Ecto neural progenitor cell (in vitro differentiated cells): Measurements from ENCODE around the gene NSMCE4A.
"Not testable (repeated sequence)": the region's sequence is repeated elsewhere in the genome, so short reads cannot be mapped to it uniquely, and the experiment has no call there.

ENCODE experiments used
- DNase-seq: peaks from one replicate; pipeline ENCODE4 v3.0.0-alpha.2; 2018; ENCODE audit warnings: low spot score

NSMCE4A gene, protein sequence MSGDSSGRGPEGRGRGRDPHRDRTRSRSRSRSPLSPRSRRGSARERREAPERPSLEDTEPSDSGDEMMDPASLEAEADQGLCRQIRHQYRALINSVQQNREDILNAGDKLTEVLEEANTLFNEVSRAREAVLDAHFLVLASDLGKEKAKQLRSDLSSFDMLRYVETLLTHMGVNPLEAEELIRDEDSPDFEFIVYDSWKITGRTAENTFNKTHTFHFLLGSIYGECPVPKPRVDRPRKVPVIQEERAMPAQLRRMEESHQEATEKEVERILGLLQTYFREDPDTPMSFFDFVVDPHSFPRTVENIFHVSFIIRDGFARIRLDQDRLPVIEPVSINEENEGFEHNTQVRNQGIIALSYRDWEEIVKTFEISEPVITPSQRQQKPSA

DNA sequence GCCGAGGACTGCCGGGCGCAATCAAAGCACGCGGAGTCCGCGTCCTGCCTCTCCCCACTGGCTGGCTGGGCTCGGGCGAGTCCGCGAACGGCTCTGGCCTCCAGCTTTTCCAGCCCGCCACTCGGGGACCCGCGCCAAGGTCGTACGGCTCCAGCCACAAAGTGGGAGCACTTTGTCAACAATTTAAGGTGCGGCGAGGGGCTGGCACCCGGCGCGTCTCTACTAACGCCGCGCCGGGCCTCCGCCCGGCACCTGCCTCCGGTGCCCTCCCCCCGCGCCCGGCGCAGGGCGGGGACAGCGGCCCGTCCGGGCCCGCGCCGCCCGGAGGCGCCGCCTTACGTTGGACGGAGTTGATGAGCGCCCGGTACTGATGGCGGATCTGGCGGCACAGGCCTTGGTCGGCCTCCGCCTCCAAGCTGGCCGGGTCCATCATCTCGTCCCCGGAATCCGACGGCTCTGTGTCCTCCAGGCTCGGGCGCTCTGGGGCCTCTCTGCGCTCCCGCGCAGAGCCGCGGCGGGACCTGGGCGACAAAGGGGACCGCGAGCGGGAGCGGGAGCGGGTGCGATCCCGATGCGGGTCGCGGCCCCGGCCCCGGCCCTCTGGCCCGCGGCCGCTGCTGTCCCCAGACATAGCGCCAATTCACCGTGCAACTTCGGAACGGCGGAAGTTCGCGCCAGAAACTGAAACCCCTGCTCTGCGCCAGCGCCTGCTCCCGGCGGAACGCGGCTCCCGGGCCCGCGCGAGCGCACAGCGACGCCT, at the start of gene NSMCE4A:
TSS of gene NSMCE4A (minus strand) at position 683 of the 760 bp plus-strand sequence. CDS start at position 631, 52 bp downstream.
- peak; percentile 90 for DNase-seq

DNA sequence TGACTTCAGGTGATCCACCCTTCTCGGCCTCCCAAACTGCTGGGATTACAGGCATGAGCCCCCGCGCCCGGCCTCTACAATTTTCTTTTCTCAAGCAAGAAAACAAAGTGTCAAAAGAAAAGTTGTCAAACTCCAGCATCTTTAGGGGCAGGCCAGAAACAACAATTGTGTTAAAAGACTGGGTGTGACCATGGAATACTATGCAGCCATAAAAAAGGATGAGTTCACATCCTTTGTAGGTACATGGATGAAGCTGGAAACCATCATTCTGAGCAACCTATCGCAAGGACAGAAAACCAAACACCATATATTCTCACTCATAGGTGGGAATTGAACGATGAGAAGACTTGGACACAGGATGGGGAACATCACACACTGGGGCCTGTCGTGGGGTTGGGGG, 48.2 kb upstream of the NSMCE4A start:
- DNase-seq, result not testable (repeated sequence)

DNA sequence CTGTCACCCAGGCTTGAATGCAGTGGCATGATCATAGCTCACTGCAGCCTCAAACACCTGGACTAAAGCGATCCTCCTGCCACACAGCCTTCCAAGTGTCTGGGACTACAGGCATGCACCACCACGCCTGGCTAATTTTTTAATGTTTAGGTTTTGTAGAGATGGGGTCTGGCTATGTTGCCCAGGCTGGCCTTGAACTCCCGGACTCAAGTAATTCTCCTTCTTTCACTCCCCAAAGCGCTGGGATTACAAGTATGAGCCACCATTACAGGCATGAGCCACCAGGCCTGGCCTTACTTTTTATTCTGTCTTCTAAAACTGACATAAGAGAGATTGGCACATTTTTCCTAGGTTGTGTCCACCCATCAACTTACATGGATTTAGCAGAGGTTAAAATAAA, 47.3 kb upstream of the NSMCE4A start:
- no peak for DNase-seq

DNA sequence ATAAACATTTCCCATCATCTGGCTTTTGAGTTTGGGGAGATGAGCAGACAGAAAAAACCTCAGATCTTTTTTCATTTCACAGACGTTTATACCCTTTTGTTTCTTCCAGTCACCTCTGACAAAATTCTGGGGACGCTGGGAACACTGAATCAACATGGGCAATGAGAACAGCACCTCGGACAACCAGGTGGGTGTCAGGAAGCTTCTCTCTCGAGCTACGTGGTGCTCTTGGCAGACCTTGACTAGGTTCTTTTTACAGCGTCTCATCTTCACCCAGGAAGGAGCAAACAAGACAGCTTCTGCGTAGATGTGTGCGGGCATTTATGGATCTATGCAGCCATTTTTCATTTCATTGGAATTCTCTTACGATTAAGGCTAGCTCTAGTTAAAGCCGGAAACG, 46.8 kb upstream of the NSMCE4A start:
- DNase-seq, result no peak

DNA sequence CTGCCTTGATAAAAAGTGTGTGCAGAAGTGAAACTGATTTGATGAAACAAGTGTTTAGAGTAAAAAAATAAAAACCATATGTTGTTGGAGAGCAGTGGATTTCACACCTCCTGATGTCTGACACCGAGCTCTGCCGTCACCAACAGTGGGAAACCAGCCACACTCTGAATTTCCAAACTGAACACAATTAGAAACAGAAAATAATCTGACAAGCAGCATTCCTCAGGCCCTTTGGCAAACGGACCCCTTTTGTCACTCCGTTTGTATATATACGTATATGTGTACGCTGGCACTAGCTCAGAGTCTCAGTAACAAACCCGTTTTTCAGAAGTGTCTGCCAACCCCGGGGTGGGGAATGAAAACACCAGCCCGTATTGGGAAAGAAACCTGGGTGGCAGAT, 46.4 kb upstream of the NSMCE4A start:
- no peak for DNase-seq

DNA sequence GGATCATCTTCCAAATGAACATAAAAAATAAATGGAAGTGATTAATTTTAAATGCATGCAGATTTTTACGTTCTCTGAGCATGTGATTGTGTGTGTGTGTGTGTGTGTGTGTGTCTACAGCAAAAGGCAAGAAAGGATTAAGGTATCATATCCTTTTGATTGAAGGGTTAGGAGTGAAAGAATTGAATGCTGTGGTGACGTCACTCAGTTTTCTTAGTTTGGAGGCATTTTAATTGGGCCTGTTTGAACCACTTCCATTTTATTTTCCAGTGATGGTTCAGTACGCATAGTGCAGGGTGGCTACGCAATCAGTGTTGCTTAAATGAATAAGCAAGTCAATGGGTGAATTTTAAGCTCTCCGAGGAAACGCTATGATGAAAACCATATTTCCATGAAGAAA, 45.2 kb upstream of the NSMCE4A start:
- DNase-seq, result no peak

DNA sequence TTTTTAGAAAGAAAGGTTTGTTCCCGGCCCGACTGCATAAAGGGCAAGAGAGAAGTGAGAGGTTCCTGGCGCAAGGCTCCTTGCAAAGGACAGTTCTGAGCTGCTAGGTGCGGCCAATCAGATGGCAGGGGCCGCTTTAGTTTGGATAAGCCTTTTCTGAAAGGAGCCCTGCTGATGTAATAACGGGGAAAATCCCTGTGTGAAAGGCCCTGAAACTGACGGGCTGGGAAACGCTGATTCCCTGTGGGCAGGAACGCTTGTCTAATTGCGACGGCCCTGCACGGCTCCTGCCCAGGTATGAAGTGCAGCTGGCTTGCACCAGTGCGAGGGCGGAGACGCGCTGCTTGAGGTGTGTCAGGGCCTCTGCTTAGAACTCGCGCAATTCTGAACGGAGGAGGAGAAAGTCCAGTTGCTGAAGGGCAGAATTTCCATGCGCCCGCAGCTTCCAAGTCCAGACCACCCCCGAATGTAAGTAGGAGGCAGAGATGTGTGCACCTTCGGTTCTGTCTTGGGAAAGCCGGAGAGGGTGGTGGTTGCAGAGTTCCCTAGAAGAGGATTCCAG, 44.5 kb upstream of the NSMCE4A start:
- peak; percentile 81 for DNase-seq

DNA sequence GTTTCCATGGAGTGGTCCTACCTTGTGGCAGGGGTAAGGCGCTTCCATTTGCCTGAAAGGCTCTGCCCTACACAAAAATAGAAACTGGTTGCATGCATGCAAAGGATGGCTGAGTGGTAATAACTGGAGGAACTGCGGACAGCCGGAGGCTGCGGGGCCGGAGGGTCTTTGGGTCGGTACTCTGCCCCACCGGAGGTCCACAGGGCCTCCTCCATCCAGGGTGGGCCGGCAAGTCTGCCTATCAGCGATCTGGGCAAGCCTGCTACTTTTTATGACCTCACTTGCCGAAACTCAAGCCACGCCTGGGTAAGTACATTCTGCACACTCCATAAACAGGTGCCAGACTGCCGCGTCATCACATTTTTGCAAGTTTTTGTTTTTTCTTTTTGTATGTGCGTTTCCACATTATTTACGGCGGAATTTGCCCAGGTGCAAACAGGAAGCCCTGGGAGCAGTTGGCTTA, 44.0 kb upstream of the NSMCE4A start:
- DNase-seq, result no peak

DNA sequence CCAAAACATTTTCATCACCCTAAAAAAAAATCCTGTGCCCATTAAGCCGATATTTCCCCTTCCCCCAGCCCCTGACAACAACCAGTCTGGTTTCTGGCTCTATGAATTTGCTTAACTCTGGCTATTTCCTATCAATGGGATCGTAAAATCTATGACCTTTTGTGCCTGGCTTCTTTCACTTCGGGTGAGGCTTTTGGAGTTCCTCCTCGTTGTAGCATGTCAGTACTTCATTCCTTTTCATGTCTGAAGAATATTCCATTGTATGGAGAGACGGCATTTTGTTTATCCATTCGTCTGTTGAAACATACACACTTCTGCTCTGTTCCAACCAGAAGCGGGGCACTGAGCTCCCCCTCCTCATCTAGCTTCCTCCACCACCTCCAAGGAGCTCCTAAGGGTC, 43.5 kb upstream of the NSMCE4A start:
- DNase-seq, result no peak

DNA sequence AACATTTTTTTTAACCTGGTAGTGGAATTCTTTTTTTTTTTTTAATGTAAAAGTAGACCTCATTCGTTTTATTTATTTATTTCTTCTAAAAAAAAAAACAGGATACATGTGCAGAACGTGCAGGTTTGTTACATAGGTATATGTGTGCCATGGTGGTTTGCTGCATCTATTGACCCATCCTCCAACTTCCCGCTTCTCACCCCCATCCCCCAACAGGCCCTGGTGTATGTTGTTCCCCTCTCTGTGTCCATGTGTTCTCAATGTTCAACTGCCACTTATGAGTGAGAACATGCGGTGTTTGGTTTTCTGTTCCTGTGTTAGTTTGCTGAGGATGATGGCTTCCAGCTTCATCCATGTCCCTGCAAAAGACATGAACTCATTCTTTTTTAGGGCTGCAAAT, 42.9 kb upstream of the NSMCE4A start:
- DNase-seq, result not testable (repeated sequence)

DNA sequence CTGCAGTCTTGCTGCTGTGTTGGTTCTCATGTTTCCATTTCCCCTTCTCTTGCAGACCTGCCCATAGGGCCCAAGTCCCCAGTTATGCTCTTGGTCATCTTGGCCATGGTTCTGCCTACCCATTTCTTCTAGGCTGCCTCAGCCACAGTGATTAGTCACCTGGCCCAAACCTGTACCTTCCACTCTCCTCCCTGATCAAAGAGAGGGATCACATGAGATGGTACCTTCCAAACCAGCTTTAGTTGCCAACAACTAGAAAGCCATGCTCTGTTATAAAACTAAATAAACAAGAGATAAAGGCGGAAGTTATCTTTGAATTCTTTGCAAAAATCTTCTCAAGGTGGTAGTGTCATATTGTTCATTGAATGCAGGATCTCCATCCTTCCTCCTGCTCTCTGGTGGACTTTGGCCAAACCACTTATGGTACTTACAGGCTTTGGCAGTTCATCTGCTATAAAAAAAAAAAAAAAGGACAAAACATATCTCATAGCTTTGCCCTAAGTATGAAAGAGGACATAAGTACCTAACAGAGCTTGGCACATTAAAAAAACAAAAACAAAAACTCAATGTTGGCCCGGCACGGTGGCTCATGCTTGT, 39.7 kb upstream of the NSMCE4A start:
- DNase-seq, result no peak

DNA sequence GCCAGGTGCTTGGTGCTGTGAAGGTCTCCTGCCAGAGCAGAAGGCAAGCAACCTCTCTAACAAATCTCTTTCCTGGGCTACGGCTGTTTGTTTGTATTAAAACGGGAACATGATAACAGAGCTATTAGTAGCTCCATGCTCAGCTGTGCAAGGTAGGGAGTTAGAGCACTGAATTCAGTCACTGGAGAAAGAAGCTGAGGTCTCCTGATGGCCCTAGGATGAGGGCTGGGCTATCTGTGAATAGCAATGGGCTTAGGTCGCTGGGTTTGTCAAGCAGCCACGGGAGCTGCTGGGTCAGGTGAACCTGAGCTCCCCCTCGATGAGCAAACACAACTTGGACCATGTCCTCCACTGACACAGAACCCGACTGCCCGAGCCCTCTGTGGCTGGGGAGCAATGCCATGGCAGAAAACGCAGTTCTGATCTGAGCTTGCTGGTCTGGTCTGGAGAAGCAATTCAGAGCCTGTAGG, 38.3 kb upstream of the NSMCE4A start:
- DNase-seq, result no peak

DNA sequence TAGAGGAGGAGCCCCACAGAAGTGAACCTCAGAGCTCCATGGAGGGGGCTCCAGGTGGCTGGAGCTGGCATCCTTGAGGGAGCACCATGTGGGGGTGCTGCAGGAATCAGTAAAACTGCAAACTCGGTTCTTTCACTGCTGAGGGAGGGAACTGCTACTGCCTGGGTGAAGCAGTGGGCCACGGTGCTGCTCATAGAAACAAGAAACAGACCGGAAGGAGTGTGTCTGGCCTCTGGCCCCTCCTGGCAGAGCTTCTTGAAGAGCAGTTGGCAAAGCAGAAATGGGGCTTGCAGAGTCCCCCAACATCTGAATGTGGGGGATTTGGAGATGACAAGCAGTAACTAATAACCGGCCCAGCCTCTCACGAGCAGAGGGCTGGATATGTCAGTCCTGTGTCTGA, 37.7 kb upstream of the NSMCE4A start:
- DNase-seq, result no peak

DNA sequence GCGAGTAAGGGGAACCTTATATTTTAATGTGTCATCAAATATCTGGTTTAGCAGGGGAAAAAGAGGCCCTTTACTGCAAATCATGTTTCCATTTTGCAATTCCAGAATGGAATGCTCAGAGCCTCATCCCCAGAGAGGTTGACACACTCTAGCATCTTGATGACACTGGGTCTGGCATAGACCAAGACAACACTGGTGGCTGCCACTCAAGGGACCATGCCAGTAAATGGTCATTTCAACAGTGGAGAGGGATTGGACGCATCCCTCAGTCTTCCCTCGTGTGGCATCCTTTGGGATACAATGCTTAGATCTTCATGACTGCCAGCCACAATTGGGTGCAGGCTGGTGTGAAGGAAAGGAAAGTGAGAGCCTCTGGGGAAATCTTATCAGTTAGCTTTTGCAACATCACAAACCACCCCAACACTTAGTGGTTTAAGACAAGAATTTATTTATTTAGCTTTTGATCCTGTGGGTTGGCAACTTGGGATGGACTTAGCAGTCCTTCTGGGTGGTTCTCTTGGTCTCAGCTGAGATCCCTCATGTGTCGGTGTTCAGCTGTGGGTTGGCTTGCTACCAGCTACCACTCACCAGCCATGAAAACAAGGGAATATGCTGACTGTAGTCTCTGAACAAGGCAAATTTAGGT, 35.5 kb upstream of the NSMCE4A start:
- no peak for DNase-seq

DNA sequence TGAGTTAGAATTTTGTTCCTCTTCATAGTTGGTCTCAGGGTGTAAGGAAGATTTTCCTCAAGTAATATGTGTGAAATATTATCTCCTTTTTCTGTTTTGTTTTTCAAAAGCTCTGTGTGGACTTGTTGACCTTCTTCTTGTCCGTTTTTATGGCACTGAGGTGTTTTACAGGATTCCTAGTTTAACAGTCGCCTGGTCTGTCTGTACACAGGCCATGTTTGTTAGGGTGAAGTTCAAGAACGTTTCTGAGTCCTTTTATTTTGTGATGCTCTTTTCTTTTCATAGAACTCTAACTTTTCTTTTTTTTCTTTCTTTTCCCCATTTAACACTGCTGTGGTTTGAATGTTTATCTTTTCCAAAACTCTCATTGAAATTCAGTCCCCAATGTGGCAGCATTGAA, 32.4 kb upstream of the NSMCE4A start:
- no peak for DNase-seq

DNA sequence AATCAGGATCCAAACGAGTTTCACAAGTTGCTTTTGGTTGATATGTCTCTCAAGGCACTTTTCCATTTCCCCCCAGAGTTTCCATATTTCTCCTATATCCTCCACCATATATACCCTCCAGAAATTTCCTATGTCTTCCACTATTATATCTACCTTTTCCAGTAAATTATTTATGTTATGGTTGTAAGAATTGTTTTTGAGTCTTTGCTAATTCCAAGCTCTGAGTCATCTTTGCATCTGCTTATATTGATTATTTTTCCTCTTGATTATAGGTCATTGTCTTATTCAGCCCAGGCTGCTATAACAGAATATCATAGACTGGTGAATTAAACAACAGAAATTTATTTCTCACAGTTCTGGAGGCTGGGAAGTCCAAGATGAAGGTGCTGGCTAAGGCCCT, 26.7 kb upstream of the NSMCE4A start:
- no peak for DNase-seq

DNA sequence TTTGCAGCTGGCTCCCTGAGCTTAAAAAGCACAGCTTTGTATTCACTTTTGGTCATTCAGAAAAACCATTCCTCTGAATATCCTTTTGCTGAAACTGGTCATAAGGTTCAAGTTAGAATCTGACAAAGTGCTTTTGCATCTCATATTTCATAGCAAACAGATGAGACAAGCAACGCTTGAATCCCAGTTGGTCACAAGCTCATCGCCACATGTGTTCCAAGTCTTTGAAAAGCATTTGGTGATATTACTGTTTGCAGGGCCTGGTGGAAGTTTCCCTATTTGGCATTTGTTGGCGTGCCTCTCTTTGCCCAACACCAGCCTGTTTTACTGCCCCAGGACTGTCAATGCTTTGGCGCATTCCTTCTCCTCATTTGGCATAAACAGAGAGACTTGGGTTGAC, 24.3 kb upstream of the NSMCE4A start:
- no peak for DNase-seq

DNA sequence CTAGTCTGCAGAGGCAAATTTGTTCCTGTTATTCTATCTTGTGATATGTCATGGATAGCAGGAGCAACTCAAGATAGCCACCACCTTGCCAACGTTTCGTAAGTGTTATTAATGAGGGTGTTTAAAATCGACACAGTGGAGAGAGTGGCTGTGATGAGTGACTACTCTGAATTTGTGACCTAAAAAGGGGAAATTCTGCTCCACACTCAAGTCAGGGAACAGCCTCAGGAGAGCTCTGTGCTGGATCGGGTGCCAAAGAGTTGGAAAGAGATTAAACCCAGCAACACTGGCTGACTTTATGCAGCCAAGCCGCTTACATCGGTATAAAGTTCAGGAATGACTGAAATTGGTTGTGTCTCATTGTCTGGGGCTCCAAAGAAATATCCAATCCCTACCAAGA, 23.4 kb upstream of the NSMCE4A start:
- no peak for DNase-seq

DNA sequence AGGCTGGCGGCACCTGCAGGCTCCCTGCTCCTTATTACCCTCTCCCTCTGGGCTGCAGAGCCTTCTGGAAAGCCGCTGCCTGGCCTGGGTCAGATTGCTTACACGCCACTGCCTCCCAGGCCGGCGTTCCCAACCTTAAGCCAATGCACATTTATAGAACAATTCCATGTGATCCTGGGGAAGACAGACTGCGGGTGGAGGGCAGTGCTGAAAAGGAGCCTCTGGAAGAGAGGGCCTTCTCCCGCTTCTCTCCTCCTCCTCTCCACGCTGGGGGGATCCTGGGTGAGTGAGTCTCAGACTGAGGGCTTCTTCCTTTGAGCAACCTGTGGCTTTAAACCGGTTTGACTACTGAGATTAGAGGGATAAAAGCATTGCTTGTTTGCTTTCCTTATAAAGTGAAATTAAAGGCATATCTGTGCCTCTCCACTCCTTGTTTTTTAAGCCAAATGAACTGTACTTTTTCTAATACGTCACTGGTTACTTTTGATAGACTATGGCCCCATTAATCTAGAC, 19.5 kb upstream of the NSMCE4A start:
- peak; percentile 55 for DNase-seq

DNA sequence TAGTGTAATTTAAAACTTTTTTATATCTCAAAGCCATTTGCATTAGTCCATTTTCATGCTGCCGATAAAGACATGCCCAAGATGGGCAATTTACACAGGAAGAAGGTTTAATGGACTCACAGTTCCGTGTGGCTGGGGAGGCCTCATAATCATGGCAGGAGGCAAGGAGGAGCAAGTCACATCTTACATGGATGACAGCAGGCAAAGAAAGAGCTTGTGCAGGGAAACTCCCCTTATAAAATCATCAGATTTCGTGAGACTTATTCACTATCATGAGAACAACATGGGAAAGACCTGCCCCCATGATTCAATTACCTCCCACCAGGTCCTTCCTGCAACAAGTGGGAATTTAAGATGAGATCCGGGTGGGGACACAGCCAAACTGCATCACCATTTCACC, 16.7 kb upstream of the NSMCE4A start:
- DNase-seq, result not testable (repeated sequence)

DNA sequence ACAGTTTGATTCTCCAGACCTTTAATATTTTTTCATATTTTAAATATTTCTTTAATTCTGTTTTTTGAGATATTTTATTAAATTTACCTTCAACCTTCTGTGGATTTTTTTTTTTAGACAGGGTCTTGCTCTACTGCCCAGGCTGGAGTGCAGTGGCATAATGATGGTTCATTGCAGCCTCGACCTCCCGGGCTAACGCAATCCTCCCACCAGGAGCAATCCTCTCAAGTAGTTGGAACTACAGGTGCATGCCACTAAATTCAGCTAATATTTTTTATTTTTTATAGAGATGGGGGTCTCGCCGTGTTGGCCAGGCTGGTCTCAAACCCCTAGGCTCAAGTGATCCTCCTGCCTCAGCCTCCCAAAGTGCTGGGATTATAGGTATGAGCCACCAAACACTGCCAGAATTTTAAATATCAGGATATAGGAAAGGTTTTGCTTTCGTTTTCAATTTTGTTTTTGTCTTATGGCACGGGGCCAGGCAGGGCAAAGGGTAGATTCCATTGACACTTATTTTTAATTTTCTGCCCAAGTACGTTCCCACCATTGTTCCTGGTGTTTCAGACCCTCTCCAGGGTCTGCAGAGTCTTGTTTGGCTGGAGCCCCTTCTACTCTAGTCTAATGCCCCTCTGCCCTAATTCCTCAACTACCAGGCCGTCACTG, 15.1 kb upstream of the NSMCE4A start:
- no peak for DNase-seq
